ENCODE measurements around the gene ZBTB43.
"Not testable (repeated sequence)": the region's sequence is repeated elsewhere in the genome, so short reads cannot be mapped to it uniquely, and the experiment has no call there.

ZBTB43 gene

DNA sequence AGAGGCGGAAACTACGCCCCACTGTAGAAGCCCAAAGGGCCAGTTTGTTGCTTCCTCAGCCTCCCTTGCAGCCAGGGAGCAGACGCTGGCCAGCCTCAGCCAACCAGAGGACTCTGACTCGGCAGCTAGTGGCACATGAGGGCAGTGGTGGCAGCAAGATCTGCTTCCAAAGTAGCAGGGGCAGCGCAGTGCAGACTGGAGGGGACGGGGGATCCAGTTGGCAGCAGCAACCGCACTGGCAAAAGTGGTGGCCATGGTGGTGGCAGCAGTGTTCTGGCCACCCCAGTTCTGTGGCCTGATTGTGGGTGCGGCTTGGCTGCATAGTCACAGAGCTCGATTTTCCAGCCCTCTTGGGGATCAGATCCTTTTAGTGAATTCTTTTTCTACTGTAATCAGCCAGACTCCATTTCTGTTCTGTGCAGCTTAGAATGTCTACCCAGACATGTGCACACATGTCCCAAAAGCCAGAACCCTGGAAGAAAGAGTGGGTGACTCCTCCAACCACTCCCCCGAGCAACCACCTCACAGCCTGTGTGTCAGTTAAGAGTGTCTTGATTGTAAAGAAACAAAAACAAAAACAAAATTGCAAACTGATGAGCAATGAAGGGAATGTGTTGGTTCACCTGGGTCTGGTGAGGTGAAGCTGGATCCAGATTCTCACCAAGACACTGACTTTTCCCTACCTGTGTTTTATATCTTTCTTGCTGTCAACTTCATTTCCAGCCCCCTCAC lies 11.0 kb upstream of the ZBTB43 start:
- Histone ChIP-seq H3K27me3 (ENCODE audit: control insufficient read depth in 1 of 2, insufficient read depth in 2 of 2, low read length in 2 of 2) (peaks cover 0 to 9% of the 10 kb centered on the region in 2 donors), H3K36me3 (ENCODE audit: insufficient read depth, low read length) (no peaks in the 10 kb centered on the region), H3K9me3 (ENCODE audit: low read length) (no peaks in the 10 kb centered on the region), H3K9ac (ENCODE audit: low read length) (no peak overlapping the region), H3K4me3 (ENCODE audit: low read depth in 1 of 2, low read length in 2 of 2) (no peak overlapping the region), H3K27ac (ENCODE audit: low read depth, low read length) (no peak overlapping the region), H3K4me1 (ENCODE audit: insufficient read depth, low read length) (no peaks in the 10 kb centered on the region)

DNA sequence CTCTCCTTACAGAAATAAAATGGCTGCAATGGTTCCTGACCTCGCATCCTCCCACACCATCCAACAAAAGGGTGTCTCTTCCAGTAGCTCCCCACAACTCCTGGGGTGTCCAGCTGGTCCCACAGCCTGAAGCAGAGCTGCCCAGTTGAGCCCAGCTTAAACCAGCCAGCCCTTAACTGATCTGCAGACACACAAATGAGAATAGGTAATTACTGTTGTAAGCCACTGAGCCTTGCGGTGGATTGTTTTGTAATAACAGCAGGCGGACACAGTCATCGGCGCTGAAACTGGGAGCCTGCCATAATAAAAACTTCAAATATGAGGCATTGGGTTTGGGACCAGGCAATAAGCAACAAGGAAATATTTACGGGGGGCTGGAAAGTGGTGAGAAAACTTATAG lies 10.4 kb upstream of the ZBTB43 start:
- no peak overlapping the region for H3K9ac ChIP-seq (ENCODE audit: low read length)
- no peaks in the 10 kb centered on the region for H3K4me1 ChIP-seq (ENCODE audit: insufficient read depth, low read length)
- no peaks in the 10 kb centered on the region for H3K36me3 ChIP-seq (ENCODE audit: insufficient read depth, low read length)
- peaks cover 0 to 9% of the 10 kb centered on the region in 2 donors for H3K27me3 ChIP-seq (ENCODE audit: control insufficient read depth in 1 of 2, insufficient read depth in 2 of 2, low read length in 2 of 2)
- H3K27ac ChIP-seq (ENCODE audit: low read depth, low read length) = no peak overlapping the region
- H3K9me3 ChIP-seq (ENCODE audit: low read length) = no peaks in the 10 kb centered on the region
- H3K4me3 ChIP-seq (ENCODE audit: low read depth in 1 of 2, low read length in 2 of 2) = no peak overlapping the region

DNA sequence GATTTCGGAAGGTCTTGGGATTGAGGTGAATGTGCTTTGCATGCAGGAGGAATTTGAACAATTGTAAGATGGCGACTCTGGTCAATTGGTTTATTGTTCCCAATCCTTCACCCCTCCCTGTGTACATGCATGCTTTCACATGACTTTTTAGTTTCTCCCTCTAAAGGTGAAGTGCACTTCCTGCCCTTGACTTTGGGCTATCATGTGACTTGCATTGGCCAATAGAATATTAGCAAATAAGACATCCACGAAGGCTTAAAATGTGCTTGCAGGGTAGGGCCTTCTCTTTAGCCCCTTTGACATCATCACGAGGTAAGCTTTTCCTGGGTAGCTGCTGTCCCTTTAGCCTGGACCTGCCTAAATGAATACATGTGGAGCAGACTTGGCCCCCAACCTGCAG lies 8.1 kb upstream of the ZBTB43 start:
- Histone ChIP-seq H3K9me3 (ENCODE audit: low read length) (no peaks in the 10 kb centered on the region), H3K27me3 (ENCODE audit: control insufficient read depth in 1 of 2, insufficient read depth in 2 of 2, low read length in 2 of 2) (peaks cover 0 to 9% of the 10 kb centered on the region in 2 donors), H3K27ac (ENCODE audit: low read depth, low read length) (no peak overlapping the region), H3K4me1 (ENCODE audit: insufficient read depth, low read length) (no peaks in the 10 kb centered on the region), H3K9ac (ENCODE audit: low read length) (no peak overlapping the region), H3K36me3 (ENCODE audit: insufficient read depth, low read length) (no peaks in the 10 kb centered on the region), H3K4me3 (ENCODE audit: low read depth in 1 of 2, low read length in 2 of 2) (no peak overlapping the region)

DNA sequence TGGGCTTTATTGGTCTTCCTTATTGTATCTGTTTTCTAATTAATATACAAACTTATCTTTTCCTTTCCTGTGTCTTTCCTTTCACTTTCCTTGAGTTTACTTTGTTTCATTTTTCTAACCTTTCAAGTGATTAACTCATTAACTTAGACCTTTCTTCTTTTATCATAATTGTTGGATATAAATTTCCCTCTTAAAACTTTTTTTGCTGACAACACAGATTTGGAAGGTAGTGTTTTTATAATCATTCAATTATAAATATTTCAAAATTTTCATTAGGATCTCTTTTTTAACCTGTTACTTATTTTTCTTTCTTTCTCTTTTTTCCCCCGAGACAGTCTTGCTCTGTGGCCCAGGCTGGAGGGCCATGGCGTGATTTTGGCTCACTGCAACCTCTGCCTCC lies 6.9 kb upstream of the ZBTB43 start:
- Histone ChIP-seq H3K4me3 (ENCODE audit: low read depth in 1 of 2, low read length in 2 of 2) (no peak overlapping the region), H3K9ac (ENCODE audit: low read length) (no peak overlapping the region), H3K9me3 (ENCODE audit: low read length) (no peaks in the 10 kb centered on the region), H3K36me3 (ENCODE audit: insufficient read depth, low read length) (no peaks in the 10 kb centered on the region), H3K27me3 (ENCODE audit: control insufficient read depth in 1 of 2, insufficient read depth in 2 of 2, low read length in 2 of 2) (peaks cover 0 to 7% of the 10 kb centered on the region in 2 donors), H3K4me1 (ENCODE audit: insufficient read depth, low read length) (no peaks in the 10 kb centered on the region), H3K27ac (ENCODE audit: low read depth, low read length) (no peak overlapping the region)

DNA sequence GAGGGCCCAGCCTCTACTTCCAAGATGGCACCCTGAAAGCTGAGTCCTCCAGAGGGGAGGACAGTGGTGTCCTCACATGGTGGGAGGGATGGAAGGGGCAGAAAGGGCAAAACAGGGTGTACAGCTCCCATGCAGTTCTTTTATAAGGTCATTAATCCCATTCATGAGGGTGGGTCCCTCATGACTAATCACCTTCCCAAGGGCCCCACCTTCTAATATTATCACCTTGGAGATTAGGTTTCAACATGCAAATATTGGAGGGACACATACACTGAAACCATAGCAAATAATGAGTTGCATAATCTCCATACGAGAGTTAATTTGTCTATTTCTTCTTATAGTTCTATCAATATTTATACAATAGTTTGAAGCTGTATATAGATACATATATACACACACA lies 5.8 kb upstream of the ZBTB43 start:
- H3K4me3 ChIP-seq (ENCODE audit: low read depth in 1 of 2, low read length in 2 of 2) = no peak overlapping the region
- no peak overlapping the region for H3K9ac ChIP-seq (ENCODE audit: low read length)
- no peaks in the 10 kb centered on the region for H3K4me1 ChIP-seq (ENCODE audit: insufficient read depth, low read length)
- H3K9me3 ChIP-seq (ENCODE audit: low read length) = no peaks in the 10 kb centered on the region
- no peak overlapping the region for H3K27ac ChIP-seq (ENCODE audit: low read depth, low read length)
- H3K27me3 ChIP-seq (ENCODE audit: control insufficient read depth in 1 of 2, insufficient read depth in 2 of 2, low read length in 2 of 2) = no peaks in the 10 kb centered on the region
- H3K36me3 ChIP-seq (ENCODE audit: insufficient read depth, low read length) = no peaks in the 10 kb centered on the region

DNA sequence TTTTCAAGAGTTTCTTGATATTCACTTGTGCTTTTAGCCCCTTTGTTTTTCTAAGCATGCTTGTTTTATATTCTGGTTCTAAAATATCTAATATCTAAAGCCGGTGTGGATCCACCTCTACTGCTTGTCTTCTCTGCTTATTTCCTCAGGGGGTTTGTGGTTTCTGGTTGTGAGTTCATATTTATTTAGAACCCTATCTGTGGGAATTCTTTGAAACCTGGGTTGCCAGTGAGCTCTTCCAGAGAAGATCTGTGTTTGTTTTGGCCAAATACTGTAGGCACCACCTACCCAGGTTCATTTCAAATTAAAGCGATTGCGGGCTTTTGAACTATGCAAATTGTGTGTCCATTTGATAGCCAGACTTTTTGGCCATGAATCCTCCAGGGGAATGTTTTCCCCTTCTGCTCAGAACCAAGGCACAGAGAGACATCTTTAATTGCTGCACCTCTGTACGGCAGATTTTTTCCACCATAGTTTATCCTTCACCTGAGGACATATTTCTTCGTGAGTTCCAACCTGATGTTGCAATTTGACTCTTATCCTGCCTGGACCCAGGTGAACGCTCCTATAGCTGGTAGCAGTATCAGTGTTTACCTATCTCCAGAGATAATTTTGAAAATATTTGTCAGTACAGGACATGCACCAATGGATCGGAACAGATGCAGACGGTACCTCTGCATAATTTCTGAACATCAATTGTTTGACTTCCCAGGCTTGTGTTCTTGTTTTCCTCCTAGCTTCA lies 2.4 kb upstream of the ZBTB43 start:
- Histone ChIP-seq H3K9me3 (ENCODE audit: low read length) (no peaks in the 10 kb centered on the region), H3K4me3 (ENCODE audit: low read depth in 1 of 2, low read length in 2 of 2) (no peak overlapping the region), H3K4me1 (ENCODE audit: insufficient read depth, low read length) (peaks cover 20% of the 10 kb centered on the region), H3K36me3 (ENCODE audit: insufficient read depth, low read length) (no peaks in the 10 kb centered on the region), H3K27ac (ENCODE audit: low read depth, low read length) (no peak overlapping the region), H3K9ac (ENCODE audit: low read length) (no peak overlapping the region), H3K27me3 (ENCODE audit: control insufficient read depth in 1 of 2, insufficient read depth in 2 of 2, low read length in 2 of 2) (no peaks in the 10 kb centered on the region)

DNA sequence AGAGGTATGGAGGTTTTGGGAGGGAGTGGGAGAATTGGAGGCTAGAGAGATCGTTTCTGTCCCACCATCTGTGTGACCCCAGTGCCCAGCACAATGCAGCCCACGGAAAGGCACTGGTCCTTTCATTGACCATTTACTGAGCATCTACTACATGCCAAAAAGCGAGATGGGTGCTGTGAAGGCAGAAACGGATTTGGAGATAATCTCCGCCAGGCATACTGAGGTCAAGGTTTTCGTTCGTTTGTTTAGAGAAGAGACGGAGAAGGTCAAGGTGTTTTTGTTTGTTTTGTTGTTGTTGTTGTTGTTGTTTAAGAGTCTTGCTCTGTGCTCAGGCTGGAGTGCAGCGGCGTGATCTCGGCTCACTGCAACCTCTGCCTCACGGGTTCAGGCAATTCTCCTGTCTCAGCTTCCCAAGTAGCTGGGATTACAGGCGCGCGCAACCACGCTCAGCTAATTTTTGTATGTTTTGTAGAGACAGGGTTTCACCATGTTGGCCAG lies 593 bp upstream of the ZBTB43 start:
- H3K27ac ChIP-seq (ENCODE audit: low read depth, low read length) = peak overlapping the region; percentile 64
- H3K4me3 ChIP-seq (ENCODE audit: low read depth in 1 of 2, low read length in 2 of 2) = peak overlapping the region; percentile 81 to 97
- peaks cover 20% of the 10 kb centered on the region for H3K4me1 ChIP-seq (ENCODE audit: insufficient read depth, low read length)

DNA sequence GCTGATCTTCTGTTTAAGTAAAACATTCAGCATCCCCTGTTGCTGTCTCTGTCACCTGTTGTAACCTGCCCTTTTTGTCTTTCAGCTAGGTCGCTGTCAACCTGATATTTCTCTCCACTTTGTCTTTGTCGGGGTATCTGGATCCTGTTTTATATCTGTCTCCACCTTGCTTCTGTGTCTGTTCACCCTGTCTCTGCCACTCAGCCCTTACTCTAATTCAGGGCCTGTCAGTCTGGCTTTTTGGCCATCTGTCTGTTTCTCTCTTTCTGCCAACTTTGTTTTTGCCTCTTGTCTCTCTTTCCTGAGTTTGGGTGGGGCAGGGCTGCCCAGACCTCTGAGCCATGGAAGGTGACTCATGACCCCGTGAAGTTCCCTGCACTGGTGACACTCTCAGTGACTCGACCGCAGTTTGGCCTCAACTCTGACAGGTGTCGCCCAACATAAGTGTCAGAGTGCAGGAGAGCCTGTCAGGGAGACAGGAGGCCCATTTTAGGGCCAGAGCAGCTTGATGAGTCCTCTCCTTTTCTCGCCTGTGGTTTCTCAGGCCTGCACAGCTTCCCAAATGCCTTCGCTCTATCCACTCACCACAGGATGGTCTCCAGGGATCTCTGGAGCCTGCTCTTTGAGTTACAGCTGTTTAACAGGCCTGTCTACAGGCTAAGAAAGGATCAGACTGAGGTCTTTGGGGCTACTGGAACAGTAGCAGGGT lies 868 bp downstream of the ZBTB43 start:
- H3K4me1 ChIP-seq (ENCODE audit: insufficient read depth, low read length) = peaks cover 20% of the 10 kb centered on the region

More for the DNA sequence above, 593 bp upstream of the ZBTB43 start:
- no peaks in the 10 kb centered on the region for H3K9me3 ChIP-seq (ENCODE audit: low read length)
- H3K9ac ChIP-seq (ENCODE audit: low read length) = peak overlapping the region; percentile 98
- no peaks in the 10 kb centered on the region for H3K27me3 ChIP-seq (ENCODE audit: control insufficient read depth in 1 of 2, insufficient read depth in 2 of 2, low read length in 2 of 2)
- H3K36me3 ChIP-seq (ENCODE audit: insufficient read depth, low read length) = peaks cover 7% of the 10 kb centered on the region

DNA sequence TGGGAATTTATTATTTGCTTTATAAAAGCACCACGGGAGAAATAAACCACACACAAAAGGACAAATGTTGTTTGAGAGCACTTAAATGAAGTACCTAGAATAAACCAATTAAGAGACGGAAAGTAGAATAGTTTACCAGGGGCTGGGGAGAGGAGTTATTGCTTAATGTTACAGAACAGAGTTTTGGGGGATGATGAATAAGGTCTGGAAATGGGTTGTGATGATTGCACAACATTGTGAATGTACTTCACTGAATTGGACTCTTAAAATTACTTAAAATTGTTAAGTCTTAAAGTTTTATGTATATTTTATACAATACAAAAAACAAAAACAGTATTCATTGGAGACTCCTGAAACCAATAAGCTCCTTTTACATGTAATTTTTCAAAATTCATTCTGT lies 1.5 kb downstream of the ZBTB43 start:
- H3K4me3 ChIP-seq (ENCODE audit: low read depth in 1 of 2, low read length in 2 of 2) = peak overlapping the region in 1 of 2 donors; percentile 97
- peaks cover 20% of the 10 kb centered on the region for H3K4me1 ChIP-seq (ENCODE audit: insufficient read depth, low read length)
- peak overlapping the region; percentile 98 for H3K9ac ChIP-seq (ENCODE audit: low read length)
- no peak overlapping the region for H3K27ac ChIP-seq (ENCODE audit: low read depth, low read length)
- peaks cover 14% of the 10 kb centered on the region for H3K36me3 ChIP-seq (ENCODE audit: insufficient read depth, low read length)
- no peaks in the 10 kb centered on the region for H3K9me3 ChIP-seq (ENCODE audit: low read length)
- no peaks in the 10 kb centered on the region for H3K27me3 ChIP-seq (ENCODE audit: control insufficient read depth in 1 of 2, insufficient read depth in 2 of 2, low read length in 2 of 2)

More for the DNA sequence above, 868 bp downstream of the ZBTB43 start:
- Histone ChIP-seq H3K9me3 (ENCODE audit: low read length) (no peaks in the 10 kb centered on the region), H3K36me3 (ENCODE audit: insufficient read depth, low read length) (peaks cover 11% of the 10 kb centered on the region), H3K27me3 (ENCODE audit: control insufficient read depth in 1 of 2, insufficient read depth in 2 of 2, low read length in 2 of 2) (no peaks in the 10 kb centered on the region), H3K27ac (ENCODE audit: low read depth, low read length) (peak overlapping the region; percentile 64), H3K9ac (ENCODE audit: low read length) (peak overlapping the region; percentile 98), H3K4me3 (ENCODE audit: low read depth in 1 of 2, low read length in 2 of 2) (peak overlapping the region; percentile 81 to 97)

DNA sequence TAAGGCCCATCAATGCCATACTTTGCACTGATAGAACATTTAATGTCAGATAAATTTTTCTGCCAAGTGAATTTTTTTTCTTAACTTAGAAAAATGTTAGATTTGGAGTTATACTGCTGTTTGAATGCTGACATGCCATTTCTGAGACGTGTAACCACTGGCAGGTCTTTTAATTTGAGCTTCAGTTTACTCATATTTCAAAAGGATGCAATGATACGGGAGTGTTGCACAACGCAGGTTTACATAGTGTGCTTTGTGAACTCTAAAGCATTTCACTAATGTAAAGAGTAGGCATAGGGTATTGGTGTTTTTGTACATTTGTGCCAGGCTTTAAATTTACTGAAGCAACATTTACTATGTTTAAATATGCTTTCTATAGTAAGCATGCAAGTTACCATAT lies 4.2 kb downstream of the ZBTB43 start:
- H3K27me3 ChIP-seq (ENCODE audit: control insufficient read depth in 1 of 2, insufficient read depth in 2 of 2, low read length in 2 of 2) = no peaks in the 10 kb centered on the region
- peaks cover 22% of the 10 kb centered on the region for H3K36me3 ChIP-seq (ENCODE audit: insufficient read depth, low read length)
- H3K4me3 ChIP-seq (ENCODE audit: low read depth in 1 of 2, low read length in 2 of 2) = no peak overlapping the region
- H3K4me1 ChIP-seq (ENCODE audit: insufficient read depth, low read length) = peaks cover 20% of the 10 kb centered on the region
- no peak overlapping the region for H3K27ac ChIP-seq (ENCODE audit: low read depth, low read length)
- H3K9ac ChIP-seq (ENCODE audit: low read length) = no peak overlapping the region
- no peaks in the 10 kb centered on the region for H3K9me3 ChIP-seq (ENCODE audit: low read length)

DNA sequence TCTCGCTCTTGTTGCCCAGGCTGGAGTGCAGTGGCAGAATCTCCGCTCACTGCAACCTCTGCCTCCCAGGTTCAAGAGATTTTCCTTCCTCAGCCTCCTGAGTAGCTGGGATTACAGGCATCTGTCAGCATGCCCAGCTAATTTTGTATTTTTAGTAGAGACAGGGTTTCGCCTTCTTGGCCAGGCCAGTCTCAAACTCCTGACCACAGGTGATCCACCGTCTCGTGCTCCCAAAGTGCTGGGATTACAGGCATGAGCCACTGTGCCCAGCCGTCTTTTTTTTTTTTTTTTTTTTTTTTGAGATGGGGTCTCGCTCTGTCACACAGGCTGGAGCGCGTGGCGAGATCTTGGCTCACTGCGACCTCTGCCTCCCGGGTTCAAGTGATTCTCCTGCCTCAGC lies 5.4 kb downstream of the ZBTB43 start:
- not testable (repeated sequence) for H3K9ac ChIP-seq (ENCODE audit: low read length); H3K4me3 ChIP-seq (ENCODE audit: low read depth in 1 of 2, low read length in 2 of 2); H3K27ac ChIP-seq (ENCODE audit: low read depth, low read length); H3K27me3 ChIP-seq (ENCODE audit: control insufficient read depth in 1 of 2, insufficient read depth in 2 of 2, low read length in 2 of 2); H3K9me3 ChIP-seq (ENCODE audit: low read length)
- peaks cover 22% of the 10 kb centered on the region for H3K36me3 ChIP-seq (ENCODE audit: insufficient read depth, low read length)
- peaks cover 20% of the 10 kb centered on the region for H3K4me1 ChIP-seq (ENCODE audit: insufficient read depth, low read length)

Data from muscle layer of colon (tissue), 2 donors.